HL-60/S4 (cell line): Measurements from ENCODE around the gene MASP2.
"Not testable (repeated sequence)": the region's sequence is repeated elsewhere in the genome, so short reads cannot be mapped to it uniquely, and the experiment has no call there.

Experiments
- in situ Hi-C: fragments of 300-500 bp; cut with MboI; formaldehyde crosslinking; loops from 2 replicates; pipeline ENCODE4 v1.14.3; 2022; ENCODE audit warnings: low sequenced_read_pairs

The MASP2 gene

DNA sequence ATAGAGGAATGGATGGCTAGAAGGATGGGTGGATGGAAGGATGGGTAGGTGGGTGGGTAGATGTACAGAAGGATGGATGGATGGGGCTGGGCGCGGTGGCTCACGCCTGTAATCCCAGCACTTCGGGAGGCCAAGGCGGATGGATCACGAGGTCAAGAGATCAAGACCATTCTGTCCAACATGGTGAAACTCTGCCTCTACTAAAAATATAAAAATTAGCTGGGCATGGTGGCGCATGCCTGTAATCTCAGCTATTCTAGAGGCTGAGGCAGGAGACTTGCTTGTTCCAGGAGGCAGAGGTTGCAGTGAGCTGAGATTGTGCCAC lies 7.0 kb downstream of the MASP2 start:
- in situ Hi-C loops = not testable (repeated sequence)

DNA sequence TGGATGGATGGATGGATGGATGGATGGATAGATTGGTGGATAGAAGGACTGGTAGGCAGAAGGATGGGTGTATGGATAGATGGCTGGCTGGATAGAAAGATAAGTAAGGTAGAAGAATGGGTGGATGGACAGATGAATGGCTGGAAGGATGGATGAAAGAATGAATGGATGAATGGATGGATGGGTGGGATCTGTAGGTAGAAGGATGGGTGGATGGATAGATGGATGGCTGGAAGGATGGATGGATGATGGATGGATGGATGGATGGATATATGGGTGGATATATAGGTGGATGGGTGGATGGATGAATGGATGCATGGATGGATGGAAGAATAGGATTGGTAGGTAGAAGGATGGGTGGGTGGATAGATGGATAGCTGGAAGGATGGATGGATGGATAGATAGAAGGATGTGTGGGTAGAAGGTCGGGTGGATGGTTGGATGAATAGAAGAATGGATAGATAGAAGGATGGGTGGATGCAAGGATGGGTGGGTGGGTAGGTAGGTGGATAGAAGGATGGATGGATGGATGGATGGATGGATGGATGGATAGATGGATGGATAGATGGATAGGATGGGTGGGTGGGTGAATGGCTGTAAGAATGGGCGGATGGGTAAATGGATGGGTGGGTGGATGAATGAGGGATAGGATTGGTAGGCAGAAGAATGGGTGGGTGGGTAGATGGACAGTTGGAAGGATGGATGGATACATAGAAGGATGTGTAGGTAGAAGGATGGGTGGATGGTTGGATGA lies 7.5 kb downstream of the MASP2 start:
- in situ Hi-C loops = loop anchor here (10.0 kb wide), 1 partner anchor 605 kb away; no protein-coding TSS in a partner anchor

DNA sequence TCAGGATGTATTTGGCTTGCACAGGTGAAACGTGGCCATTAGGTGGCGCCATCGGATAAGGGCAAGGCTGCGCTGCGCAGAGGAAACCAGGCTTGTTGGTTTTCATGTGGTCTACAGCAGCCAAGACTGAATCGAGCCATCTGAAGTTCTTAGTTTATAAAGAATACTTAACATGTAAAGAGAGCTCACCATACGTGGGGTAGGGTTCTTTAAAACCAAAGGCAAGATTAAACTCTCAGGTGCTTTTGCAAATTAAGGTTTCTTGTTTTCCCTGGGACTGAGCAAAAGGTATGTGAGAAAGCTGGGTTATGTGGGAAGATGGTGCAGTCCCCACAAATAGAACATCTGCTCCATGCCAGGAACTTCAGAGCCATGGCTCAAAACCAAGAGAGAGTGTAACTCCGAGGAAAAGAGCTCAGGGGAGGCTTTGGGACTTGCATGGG lies 9.3 kb downstream of the MASP2 start:
- in situ Hi-C loops = loop anchor here (10.0 kb wide), 1 partner anchor 607 kb away; no protein-coding TSS in a partner anchor

DNA sequence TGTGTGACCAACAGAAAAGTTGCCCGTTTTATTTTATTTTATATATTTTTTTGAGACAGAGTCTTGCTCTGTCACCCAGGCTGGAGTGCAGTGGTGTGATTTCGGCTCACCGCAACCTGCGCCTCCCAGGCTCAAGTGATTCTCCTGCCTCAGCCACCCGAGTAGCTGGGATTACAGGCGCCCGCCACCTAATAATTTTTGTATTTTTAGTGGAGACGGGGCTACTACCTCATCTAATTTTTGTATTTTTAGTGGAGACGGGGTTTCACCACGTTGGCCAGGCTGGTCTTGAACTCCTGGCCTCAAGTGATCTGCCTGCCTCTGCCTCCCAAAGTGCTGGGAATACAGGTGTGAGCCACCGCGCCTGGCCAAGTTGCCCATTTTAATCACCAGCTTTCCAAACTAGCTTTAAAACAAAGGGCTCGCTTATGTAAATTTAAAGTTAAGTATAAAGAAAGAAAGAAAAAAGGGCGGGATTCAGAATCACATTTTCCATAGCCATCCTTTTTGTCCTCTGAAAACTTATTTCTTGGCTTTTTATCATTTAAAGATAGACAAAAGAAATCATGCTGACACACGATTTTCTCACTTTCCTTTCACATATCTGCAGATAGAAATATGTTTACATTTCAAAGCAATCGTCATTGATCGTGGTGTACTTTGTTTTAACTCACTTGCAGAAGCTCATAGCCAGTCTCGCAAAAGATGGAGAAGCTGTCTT lies 9.9 kb downstream of the MASP2 start:
- in situ Hi-C loops = loop anchor here (10.0 kb wide), 1 partner anchor 608 kb away; no protein-coding TSS in a partner anchor

DNA sequence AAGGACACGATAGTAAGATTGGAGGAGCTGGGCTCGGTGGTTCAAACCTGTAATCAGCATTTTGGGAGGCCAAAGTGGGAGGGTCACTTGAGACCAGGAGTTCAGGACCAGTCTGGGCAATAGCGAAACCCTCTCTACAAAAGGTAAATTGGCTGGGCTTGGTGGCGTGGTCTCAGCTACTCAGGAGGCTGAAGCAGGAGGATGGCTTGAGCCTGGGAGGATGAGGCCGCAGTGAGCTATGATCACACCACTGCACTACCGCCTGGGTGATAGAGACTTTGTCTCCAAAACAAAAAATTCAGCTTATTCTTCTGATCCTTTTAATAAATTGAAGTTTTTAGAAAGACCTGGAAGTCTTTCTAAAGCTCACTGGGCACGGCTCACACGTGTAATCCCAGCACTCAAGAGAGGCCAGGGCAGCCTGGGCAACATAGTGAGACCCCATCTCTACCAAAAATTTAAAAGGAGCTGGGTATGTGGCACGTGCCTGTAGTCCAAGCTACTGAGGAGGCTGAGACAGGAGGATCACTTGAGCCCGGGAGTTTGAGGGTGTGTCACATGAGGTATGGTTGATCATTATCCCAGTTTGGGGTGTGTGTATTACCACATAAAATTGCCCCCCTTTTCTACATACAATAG lies 15.3 kb downstream of the MASP2 start:
- in situ Hi-C loops = loop anchor here (10.0 kb wide), 1 partner anchor 613 kb away; no protein-coding TSS in a partner anchor

DNA sequence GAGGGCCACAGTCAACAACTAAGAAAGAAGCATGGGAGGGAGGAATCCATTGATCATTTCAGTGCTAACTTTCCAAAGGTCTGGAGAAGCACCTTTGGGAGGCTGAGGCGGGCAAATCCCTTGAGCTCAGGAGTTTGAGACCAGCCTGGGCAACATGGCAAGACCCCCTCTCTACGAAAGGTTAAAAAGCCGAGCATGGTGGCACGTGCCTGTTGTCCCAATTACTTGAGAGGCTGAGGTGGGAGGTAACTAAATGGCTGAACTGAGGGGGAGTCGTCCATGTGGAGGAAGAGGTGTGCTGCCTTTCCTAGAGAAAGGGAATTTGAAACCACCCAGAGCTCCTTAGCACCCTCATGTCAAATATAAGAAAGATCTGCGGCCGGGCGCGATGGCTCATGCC lies 16.2 kb downstream of the MASP2 start:
- in situ Hi-C loops = loop anchor here (10.0 kb wide), 1 partner anchor 614 kb away; no protein-coding TSS in a partner anchor

DNA sequence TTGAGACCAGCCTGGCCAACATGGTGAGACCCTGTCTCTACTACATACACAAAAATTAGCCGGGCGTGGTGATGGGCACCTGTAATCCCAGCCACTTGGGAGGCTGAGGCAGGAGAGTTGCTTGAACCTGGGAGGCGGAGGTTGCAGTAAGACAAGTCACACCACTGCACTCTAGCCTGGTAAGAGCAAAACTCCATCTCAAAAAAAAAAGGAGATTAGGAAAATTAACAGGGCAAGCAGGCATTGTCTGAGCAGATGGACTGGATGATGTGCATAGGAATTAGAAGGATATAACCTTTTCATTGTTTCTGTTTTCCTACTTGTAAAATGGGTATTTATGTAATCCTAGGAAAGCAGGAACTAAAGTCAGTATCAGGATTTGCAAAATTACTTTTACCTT lies 19.0 kb downstream of the MASP2 start:
- in situ Hi-C loops = no loop called here

DNA sequence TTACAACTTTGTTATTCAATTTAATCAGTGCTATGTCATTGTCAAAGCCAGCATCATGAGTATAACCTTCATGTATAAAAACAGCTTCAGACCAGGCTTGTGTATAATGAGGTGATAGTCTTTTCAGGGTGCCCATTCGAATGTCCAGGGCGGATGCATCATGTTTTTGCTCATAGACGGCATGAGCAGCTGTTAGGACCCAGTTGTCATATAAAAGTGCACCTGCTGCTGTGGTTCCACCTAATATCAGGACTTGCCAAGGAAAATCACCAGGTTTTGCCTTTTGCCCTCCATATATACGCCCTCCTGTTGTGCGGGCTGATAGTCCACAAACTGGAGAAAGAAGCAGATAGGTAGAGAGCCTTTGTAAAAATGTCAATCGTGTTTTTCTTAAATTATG lies 19.7 kb downstream of the MASP2 start:
- in situ Hi-C loops = no loop called here

DNA sequence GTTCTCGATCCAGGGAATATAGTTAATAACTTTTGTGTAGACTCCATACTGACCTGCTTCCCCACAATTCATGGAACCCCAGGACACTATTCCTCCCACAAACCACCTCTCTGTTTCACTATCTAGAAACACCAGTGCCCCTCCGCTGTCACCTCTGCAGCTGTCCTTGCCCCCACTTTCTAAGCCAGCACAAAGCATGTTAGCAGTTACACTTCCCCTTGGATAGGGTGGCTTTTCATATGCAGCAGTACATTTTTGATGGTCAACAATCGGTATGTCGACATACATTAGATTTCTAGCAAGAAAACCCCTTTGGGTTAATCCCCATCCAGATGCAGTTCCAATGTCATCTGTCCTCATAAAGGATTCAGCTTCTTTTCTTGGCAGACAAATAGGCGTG lies 20.1 kb downstream of the MASP2 start:
- in situ Hi-C loops = no loop called here

DNA sequence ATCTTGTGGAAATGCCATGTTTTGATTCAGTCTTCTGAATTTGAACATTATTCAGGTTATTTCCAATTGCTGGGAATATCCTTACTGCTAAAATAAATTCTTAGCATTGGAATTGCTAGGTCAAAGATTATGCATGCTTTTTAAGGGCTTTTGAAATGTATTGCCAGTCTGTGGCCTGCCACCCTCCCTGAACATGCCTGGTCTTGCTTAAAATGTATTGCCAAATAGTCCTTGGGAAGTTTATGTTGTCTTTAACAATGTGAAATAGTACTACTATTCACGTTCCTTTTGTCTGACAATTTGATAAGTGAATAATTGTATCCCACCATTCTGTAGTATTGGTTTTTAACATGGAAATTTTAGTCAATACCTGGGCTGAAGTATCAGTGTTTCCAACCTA lies 21.0 kb downstream of the MASP2 start:
- in situ Hi-C loops = no loop called here

DNA sequence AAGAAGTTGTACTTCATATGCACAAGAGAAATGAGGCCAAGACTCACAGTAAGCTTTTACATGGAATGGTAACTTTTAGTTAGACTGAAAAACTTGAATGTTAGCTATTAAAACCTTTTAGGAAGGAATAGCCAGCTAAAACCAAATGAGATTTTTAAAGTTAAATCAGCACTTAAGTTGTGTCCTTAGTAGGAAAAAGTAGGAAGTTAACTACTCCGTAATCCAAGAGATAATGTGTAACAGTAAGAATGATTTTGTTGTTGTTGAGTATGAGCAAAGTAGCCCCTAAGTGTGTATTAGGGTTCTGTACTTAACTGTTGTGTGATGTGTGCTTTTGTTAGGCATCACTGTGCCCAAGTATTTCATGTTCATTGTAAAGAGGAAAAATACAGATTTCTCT lies 21.4 kb downstream of the MASP2 start:
- in situ Hi-C loops = no loop called here

DNA sequence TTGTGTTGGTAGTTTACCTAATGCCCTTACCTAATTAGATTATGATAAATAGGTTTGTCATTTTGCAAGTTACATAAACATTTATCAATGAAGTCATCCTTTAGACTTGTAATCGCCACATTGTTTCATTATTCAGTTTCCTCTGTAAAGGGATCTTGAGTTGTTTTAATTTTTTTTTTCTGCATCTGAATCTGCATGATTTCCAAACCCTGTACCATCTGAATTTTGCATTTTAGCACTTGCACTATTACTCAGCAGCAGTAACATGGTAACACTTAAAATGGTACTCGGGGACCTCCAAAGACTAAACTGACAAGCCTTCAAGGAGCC lies 22.2 kb downstream of the MASP2 start:
- in situ Hi-C loops = no loop called here

DNA sequence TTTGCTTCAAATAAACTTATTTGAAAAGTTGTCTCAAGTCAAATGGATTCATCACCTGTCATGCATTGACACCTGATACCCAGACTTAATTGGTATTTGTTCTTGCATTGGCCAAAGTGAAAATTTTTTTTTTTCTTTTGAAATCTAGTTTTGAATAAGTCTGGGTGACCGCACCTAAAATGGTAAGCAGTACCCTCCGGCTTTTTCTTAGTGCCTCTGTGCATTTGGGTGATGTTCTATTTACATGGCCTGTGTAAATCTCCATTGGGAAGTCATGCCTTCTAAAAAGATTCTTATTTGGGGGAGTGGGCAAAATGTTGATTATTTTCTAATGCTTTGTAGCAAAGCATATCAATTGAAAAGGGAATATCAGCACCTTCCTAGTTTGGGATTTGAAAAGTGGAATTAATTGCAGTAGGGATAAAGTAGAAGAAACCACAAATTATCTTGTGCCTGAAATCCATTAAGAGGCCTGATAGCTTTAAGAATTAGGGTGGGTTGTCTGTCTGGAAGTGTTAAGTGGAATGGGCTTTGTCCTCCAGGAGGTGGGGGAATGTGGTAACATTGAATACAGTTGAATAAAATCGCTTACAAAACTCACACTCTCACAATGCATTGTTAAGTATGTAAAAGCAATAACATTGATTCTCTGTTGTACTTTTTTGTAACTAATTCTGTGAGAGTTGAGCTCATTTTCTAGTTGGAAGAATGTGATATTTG lies 22.7 kb downstream of the MASP2 start:
- in situ Hi-C loops = no loop called here

DNA sequence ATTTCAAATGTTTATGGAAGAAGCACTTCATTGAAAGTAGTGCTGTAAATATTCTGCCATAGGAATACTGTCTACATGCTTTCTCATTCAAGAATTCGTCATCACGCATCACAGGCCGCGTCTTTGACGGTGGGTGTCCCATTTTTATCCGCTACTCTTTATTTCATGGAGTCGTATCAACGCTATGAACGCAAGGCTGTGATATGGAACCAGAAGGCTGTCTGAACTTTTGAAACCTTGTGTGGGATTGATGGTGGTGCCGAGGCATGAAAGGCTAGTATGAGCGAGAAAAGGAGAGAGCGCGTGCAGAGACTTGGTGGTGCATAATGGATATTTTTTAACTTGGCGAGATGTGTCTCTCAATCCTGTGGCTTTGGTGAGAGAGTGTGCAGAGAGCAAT lies 23.8 kb downstream of the MASP2 start:
- in situ Hi-C loops = no loop called here

DNA sequence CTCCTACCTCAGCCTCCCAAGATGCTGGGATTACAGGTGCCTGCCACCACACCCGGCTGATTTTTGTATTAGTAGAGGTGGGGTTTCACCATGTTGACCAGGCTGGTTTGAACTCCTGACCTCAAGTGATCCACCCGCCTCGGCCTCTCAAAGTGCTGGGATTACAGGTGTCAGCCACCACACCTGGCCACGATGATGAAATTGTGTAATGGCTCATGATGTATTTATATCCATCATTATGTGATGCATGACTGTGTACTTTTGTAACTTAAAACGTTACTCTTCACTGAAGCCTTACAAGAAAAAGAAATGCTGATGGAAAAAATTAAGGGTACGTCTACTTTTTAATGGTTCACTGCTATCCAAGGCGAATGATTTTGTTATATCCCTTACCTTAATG lies 27.1 kb downstream of the MASP2 start:
- in situ Hi-C loops = no loop called here

DNA sequence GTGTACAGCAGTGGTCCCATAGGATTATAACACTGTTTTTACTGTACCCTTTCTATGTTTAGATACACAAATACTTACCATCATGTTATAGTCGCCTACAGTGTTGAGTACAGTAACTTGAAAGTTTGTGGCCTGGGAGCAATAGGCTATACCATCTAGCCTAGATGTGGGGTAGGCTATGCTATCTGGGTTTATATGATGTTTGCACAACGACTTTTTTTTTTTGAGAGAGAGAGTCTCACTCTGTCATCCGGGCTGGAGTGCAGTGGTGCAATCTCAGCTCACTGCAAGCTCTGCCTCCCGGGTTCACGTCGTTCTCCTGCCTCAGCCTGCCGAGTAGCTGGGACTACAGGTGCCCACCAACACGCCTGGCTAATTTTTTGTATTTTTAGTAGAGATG lies 27.7 kb downstream of the MASP2 start:
- in situ Hi-C loops = not testable (repeated sequence)

DNA sequence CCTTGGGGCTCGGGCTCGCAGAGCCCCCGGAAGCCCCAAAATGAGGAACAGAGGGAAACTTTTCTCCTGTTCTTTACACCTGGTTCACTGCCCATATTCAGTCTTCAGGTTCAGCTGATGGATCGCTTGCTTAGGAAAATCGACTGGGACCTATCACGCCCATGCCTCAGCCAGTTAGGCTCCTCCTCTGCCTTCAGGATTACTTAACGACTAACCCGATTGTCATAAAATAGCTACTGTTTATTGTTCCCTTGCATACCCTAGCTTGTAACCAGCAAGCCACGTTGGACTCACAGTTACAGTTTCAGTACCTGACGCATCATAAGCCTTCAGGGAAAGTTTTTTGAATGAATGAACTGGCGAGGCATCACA lies 33.9 kb downstream of the MASP2 start:
- in situ Hi-C loops = no loop called here

DNA sequence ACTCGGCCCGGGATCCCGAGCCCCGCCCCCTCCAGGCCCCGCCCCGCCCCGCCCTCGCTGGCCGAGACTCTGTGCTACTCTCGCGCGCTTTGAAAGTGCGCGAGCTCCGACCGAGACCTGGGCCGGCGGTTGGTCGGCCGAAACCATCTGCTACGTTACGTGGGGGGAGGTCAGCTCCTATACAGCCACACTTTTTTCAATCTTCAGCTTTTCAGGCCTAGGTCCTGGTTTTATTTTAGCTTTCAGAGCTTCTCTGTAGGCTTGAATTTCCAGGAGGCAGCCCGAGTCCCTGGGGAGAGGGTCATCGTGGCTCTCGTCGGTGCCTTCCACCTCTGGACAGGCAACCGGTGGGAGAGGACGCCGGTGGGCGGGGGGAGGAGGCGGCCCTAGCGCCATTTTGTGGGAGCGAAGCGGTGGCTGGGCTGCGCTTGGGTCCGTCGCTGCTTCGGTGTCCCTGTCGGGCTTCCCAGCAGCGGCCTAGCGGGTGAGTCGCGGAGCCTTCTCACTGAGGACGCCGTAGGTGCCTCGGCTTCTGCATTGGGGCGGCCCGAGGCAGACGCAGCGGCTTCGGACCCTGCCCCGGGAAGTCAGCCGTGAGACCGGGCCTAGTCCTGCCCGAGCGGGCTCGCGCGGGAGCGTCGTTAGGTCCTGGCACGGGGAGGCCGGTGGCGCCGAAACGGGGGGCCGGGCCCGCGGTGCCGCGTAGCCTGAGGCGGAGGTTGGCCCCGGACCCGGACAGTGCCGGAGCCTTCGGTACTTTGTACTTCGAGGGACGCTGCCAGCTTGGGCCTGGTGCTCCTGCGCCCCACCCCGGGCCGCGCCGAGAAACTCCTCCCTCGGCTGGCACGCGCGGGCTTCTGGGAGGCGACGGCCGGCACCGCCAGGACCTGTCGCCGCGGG lies 34.5 kb downstream of the MASP2 start, which contains the start of gene TARDBP:
Gene TARDBP, plus strand, starts transcription at position 395 of the 900 bp plus-strand sequence. CDS start 1,074 bp downstream, outside the sequence.
- in situ Hi-C loops = no loop called here

DNA sequence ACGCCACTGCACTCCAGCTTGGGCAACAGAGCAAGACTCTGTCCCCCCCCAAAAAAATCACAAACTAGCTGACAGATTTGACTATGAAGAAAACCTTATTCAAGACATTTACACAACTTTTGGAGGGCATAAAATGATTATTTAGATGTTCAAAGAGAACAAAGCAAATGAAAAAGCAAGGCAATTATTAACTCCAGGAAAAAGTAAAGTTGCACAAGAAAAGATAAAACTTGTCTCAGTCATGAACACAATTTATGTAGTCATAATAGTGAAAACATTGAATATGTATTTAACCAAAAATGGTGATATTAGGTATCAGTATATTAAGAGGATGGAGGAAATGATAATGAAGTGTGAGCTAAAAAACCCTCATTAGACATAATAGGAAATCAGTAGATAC lies 46.5 kb downstream of the MASP2 start:
- in situ Hi-C loops = no loop called here

DNA sequence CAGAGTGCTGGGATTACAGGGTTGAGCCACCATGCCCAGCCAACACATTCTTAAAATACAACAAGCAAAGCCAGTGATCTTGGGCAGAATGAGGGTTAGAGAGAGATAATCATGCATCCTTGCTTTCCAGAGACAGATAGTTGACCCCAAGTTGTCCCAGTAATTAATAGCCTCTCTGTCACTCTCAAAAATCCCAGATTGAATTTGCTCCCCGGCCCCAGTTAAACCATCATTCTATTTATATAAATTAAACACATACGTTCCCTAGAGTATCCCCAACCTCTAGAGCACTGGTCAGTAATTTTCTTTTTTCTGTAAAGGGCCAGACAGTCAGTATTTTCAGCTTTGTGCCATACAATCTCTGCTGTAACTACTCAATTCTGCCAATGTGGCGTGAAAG lies 50.9 kb downstream of the MASP2 start:
- in situ Hi-C loops = no loop called here
